ENCODE data around the gene HNRNPUL1. TPM values are rescaled to one million over a fixed set of nuclear protein-coding genes. Genes with fewer than 3 reads are reported as not detected.
A peak's percentile ranks its signal among the peaks of the same experiment; 100 is the strongest.

Gene HNRNPUL1
- 81.1 TPM for total RNA-seq

- Histone ChIP-seq H3K9me3 (no peaks in the 10 kb centered on the region), H3K4me1 (peaks cover 9 to 22% of the 10 kb centered on the region in 2 donors), H3K4me3 (peak within 1 kb of the TSS; percentile 81 to 82), H3K27me3 (no peaks in the 10 kb centered on the region), H3K36me3 (peaks cover 25 to 30% of the 10 kb centered on the region in 2 donors), H3K27ac (peak within 1 kb of the TSS; percentile 94 to 98)
- peak; percentile 25 to 44 (median 40) for TF ChIP-seq CTCF (IDR thresholded peaks at IDR 0.05)
- DNase-seq (ENCODE audit: low spot score in 2 of 2), result peak; percentile 97 to 99
- intact Hi-C loops (cut with DNase I), result loop anchor here (2.0 to 10.0 kb wide), 7 partner anchors 45 to 1419 kb away; partner anchors contain the start of genes AKT2, AXL, COQ8B and FBL
Measured at GRCh38 chr19:41263850-41264580, at the start of gene HNRNPUL1. Gene HNRNPUL1 (plus strand): TSS chr19:41264372. CDS start chr19:41264504, 132 bp downstream.

- intact Hi-C loops (cut with DNase I), result loop anchor here (2.0 to 5.0 kb wide), 3 partner anchors 13 to 135 kb away; partner anchors contain the start of gene TGFB1
- peaks cover 0 to 13% of the 10 kb centered on the region in 2 donors for H3K4me1 ChIP-seq
- H3K36me3 ChIP-seq, result peaks cover 7 to 13% of the 10 kb centered on the region in 2 donors
- H3K27ac ChIP-seq, result peak overlapping the region; percentile 92 to 95
- no peak for TF ChIP-seq CTCF (IDR thresholded peaks at IDR 0.05)
- no peaks in the 10 kb centered on the region for H3K27me3 ChIP-seq
- H3K9me3 ChIP-seq, result no peaks in the 10 kb centered on the region
- peak overlapping the region in 1 of 2 donors; percentile 68 for H3K4me3 ChIP-seq
- DNase-seq (ENCODE audit: low spot score in 2 of 2), result no peak
Measured at GRCh38 chr19:41217741-41218140, 46.4 kb upstream of the HNRNPUL1 start.

GRCh38 chr19:41218249-41218614 is 45.9 kb upstream of the HNRNPUL1 start:
- no peak for TF ChIP-seq CTCF (IDR thresholded peaks at IDR 0.05)
- Histone ChIP-seq H3K4me1 (peaks cover 0 to 18% of the 10 kb centered on the region in 2 donors), H3K27me3 (no peaks in the 10 kb centered on the region), H3K36me3 (peaks cover 7 to 13% of the 10 kb centered on the region in 2 donors), H3K27ac (peak overlapping the region; percentile 92 to 95), H3K9me3 (no peaks in the 10 kb centered on the region), H3K4me3 (peak overlapping the region; percentile 66 to 68)
- DNase-seq (ENCODE audit: low spot score in 2 of 2), result no peak
- intact Hi-C loops (cut with DNase I), result loop anchor here (2.0 to 5.0 kb wide), 3 partner anchors 13 to 134 kb away; partner anchors contain the start of gene TGFB1

- H3K36me3 ChIP-seq, result peaks cover 7 to 13% of the 10 kb centered on the region in 2 donors
- H3K27me3 ChIP-seq, result no peaks in the 10 kb centered on the region
- H3K4me1 ChIP-seq, result peaks cover 0 to 21% of the 10 kb centered on the region in 2 donors
- peak; percentile 66 to 92 for DNase-seq (ENCODE audit: low spot score in 2 of 2)
- intact Hi-C loops (cut with DNase I), result loop anchor here (2.0 to 5.0 kb wide), 3 partner anchors 14 to 133 kb away; partner anchors contain the start of gene TGFB1
- H3K4me3 ChIP-seq, result peak within 1 kb of the TSS; percentile 66 to 68
- H3K27ac ChIP-seq, result peak within 1 kb of the TSS; percentile 92 to 95
- peak in 1 of 3 experiments; percentile 6 for TF ChIP-seq CTCF (IDR thresholded peaks at IDR 0.05)
- H3K9me3 ChIP-seq, result no peaks in the 10 kb centered on the region
Measured at GRCh38 chr19:41218615-41219507, 45.3 kb upstream of the HNRNPUL1 start, which contains the start of gene AXL. Gene AXL (plus strand): TSS chr19:41219223. CDS start chr19:41219393, 170 bp downstream.

- Histone ChIP-seq H3K9me3 (no peaks in the 10 kb centered on the region), H3K4me3 (peak overlapping the region; percentile 66 to 68), H3K27ac (peak overlapping the region; percentile 92 to 95), H3K4me1 (peaks cover 0 to 25% of the 10 kb centered on the region in 2 donors), H3K36me3 (peaks cover 7 to 13% of the 10 kb centered on the region in 2 donors), H3K27me3 (no peaks in the 10 kb centered on the region)
- DNase-seq (ENCODE audit: low spot score in 2 of 2), result peak in 1 of 2 donors; percentile 81
- no peak for TF ChIP-seq CTCF (IDR thresholded peaks at IDR 0.05)
- intact Hi-C loops (cut with DNase I), result loop anchor here (2.0 to 5.0 kb wide), 4 partner anchors 15 to 428 kb away; partner anchors contain the start of gene TGFB1
Measured at GRCh38 chr19:41219924-41220567, 44.1 kb upstream of the HNRNPUL1 start.

Data from ascending aorta (tissue), 2 donors.